NOMO-1 treated with dmso at 0.1 percent for 144 hours (cell line): Measurements from ENCODE around the gene SNX3.

Experiments
- DNase-seq: peaks from one replicate; lab custom pipeline; 2025; ENCODE audit not compliant: unreplicated experiment; lab: John Stamatoyannopoulos, UW

SNX3 gene

GRCh38 chr6:108171918-108172516 lies 88.8 kb downstream of the SNX3 start:
- no peak for DNase-seq

- no peak for DNase-seq
These were observed 89.4 kb downstream of the SNX3 start for GRCh38 chr6:108171291-108171917.

GRCh38 chr6:108170332-108171290 lies 90.2 kb downstream of the SNX3 start:
- no peak for DNase-seq

GRCh38 chr6:108169464-108170331 lies 91.1 kb downstream of the SNX3 start:
- DNase-seq: no peak

- no peak for DNase-seq
These were observed 92.1 kb downstream of the SNX3 start for GRCh38 chr6:108168501-108169463.

DNA sequence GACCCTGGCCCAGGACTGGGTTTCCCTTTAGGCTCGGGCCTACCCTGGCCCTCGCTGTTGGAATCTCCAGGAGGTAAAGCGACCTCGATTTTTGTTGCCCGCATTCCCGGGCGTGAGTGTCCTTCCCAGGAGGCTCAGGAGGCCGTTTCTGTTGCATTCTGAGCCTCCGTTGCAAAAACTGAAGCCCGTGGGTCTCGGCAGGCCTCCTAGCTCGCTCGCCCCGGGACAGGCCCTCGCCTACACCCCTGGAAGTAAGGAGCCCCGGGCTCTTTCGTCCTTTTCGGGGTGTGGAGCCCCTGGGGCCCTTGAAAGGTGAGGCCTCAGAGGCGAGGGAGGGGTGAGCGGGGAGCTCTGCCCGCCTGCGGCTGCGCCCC lies 92.8 kb downstream of the SNX3 start:
- no peak for DNase-seq

DNA sequence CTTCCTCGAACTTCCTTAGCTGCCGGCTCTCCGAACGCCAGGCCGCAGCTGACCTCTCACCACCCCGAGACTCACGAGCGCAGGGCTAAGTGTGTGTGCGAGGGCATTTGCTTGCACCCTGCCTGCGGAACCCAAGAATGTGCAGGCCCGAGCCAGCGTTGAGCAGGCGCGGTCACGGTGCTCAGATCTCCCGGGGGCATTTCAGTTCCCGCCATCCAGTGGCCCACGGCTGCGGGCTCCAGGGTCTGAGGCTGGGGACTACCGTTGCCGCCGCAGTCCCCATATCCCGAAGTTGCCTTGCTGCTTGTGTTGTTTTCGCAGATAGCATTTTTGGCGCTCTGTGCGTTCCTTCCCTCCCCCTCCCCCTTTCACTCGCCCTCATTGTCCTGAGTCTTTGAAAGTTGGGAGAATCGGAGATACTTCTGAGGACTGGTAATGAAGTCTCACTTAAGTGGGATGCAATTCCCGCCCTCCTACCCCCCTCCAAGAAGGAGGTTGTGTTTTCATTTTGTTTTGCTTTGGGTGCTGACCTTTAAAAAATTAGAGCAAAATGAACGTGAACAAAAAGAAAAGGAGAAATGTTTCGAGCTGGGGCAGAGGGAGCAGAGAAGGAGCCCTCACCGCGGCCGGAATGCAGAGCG lies 93.3 kb downstream of the SNX3 start:
- DNase-seq: no peak

DNA sequence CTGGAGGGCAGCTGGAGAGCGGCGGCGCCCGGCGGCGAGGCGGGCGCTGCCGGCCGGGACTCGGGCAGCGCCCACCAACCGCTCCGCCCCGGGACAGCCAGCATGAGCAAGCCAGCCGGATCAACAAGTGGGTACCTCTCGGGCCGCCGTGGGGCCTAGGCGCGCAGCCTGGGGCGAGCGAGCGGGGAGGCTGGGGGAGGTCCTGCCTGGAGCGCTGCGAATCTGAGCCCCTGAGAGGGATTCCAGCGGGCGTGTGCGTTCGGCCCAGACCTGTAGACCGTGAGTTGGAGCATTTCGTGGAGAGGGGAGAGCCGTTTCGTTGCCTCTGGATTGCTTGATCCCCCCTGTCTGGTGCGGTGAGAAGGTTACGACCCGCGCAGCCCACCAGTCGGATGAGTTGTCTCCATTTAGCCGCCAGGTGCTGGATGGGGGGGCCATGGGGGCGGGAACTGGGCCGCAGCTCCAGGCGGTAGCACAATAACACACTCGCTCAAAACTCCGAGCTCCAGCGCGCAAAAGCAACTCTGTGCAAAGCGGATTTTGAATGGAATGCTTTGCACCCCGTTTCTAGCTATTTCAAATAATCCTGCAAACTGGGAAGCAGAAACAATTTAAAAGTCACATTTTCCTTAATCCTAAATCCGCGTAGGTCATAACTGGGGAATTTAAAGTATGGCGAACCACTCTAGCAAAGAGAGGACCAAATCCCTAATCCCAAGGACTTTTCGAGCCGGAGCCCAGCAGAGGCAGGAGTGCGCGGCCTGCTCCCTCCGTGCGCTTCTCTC lies 94.0 kb downstream of the SNX3 start:
- no peak for DNase-seq

DNA sequence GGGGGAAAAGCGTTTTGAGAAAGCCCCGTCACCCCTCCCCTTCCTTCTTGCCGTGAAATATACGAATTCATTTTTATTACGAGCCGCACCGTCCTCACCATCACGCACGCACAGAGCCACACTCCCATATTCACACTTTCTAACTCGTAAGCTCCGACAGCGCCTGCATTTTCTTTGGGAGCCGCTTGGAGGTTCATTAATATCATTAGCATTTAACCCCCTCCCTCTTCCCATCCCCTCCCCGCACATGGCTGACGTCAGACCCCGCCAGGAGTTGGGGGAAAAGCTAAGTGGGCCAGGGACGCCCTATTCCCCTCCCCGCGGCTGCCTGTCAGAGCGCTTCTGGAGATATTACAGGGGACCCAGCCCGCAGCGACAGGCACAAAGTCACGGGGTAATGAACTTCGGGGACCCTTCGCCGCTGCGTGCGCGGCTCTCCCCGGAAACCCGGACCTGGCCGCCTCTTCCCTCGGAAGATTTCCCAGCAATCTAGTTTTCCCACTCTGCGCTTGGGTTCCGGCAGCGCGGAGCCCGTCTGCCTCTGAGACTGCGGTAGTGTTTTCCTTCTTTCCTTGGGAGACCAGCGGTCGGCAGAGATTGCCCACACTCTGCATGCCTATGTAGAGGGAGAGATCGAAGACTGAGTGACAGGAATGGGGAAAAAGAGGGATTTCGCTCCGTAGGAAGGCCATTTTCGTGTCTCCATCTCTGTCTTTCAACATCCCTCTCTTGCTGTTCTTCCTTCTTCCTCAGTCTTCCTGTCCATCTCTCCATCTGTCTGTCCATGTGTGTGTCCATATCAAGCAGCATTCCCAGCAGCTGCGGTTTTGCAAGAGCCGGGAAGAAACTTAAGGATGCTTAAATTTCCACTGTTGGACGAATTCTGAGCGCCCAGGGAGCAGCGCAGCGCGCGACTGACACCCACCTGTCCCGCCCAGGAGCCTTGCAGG lies 94.9 kb downstream of the SNX3 start, which contains the start of gene NR2E1:
Gene NR2E1 (plus strand): TSS at position 309 of the 950 bp plus-strand sequence. CDS start 744 bp downstream, outside the sequence.
- no peak for DNase-seq

DNA sequence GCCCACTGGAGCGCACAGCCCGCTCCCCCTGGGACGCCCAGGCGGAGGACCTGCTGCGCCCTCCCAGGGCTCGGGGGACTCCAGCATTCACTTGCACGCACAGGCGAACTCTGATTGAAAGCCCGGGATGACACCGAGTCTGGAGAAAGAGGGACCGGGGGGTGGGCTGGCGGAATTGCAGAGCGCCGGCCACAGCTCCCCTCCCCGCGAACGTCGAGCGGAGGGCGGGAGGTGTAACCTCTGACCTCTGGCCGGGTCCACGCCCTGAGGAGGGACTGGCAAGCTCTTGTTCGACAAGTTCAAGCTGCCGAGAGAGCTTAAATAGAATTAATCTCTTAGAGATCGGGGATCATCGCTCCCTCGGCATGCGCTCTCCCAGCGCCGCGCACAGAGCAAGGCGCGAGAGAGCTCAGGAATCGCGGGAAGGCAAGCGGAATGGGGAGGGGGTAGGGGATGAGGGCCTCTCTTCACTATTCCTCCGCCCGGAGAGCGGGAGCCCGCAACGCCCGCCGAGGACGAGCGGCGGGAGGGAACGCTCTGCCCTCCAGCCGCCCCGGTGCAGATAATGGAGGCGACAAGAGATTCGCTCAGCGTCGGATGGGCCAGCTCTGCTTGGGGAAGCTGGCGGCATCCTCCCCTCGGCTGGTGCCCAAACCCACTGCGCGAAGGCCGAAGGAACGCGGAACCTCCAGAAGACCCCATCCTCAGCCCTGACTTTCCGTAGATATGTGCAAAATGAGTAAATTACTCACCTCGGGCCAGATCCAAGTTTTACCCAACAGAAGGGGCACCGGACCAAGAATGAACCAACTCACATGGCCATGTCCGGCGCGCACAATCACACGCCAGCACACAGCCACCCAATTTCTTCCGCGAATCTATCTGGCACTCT lies 95.8 kb downstream of the SNX3 start:
- DNase-seq: no peak

GRCh38 chr6:108164543-108164814 lies 96.4 kb downstream of the SNX3 start:
- no peak for DNase-seq

DNA sequence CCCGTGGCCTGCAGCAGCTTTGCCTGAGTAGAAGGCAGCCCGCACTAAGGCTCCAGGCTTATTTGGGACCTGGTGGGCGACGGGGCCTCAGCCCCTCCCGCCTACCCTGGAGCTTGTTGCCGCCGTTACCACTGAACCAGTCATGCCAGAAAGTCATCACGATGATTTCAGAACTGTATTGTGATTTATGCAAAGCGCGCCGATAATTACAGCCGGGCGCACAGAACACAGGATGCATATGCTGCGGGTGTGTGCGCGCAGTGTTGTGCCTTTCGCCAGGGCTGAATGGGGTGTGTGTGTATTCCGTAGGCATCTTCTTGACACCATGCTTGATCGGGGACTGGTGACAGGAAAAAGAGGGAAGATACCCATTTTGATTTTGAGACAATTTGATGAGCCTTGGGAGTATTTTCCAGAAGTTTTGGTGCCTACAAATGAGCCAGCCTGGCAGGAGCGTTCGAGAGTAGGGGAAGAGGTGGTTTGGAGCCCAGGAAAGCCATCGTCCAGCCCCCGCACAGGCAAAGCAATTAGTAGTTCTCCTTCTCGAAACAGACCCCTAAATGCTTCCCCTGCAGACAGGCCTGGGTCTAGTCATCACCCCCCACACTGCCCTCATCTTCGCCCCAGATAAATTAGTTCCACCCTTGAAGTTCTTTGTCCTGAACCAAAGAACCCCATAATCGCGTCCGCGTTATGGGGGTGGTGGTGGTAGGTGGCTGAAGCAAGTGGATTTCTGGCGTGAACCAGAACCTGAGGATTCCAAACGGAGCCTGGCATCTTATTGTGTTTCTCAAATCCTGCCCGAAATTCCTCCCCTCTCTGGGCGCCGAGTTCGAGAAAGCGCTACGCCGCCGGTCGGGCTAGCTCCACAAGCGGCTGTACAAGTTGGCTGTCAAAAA lies 96.9 kb downstream of the SNX3 start:
- DNase-seq: no peak

GRCh38 chr6:108163267-108163643 lies 97.6 kb downstream of the SNX3 start:
- DNase-seq: no peak

GRCh38 chr6:108161724-108162282 lies 99.0 kb downstream of the SNX3 start:
- no peak for DNase-seq
